Adrenal gland (tissue), 12 donors: Measurements from ENCODE around the gene TMEM132A. TPM values are rescaled to one million over a fixed set of nuclear protein-coding genes. Genes with fewer than 3 reads are reported as not detected.
"Not testable (repeated sequence)": the region's sequence is repeated elsewhere in the genome, so short reads cannot be mapped to it uniquely, and the experiment has no call there.

Experiments
- DNase-seq, 7 donors: peaks; one replicate each; pipeline ENCODE4 v3.0.0-alpha.2; 2019 to 2020
- H3K27ac ChIP-seq, 5 donors: fragments of 200-600 bp; sonication (generic) in 4 of 5; 1 replicate in 3 of 5; 2 replicates in 2 of 5; pipeline versions ENCODE4 v1.5.1 to v1.8.0; 2016 to 2020; ENCODE audit warnings: mild to moderate bottlenecking in 1 of 5
- H3K27me3 ChIP-seq: fragments of 200-600 bp; 2 replicates; pipeline ENCODE4 v1.8.0; 2021
- H3K36me3 ChIP-seq, 2 donors: fragments of 200-600 bp; replicated peaks in 1 of 2; 1 replicate in 1 of 2; 2 replicates in 1 of 2; pipeline versions ENCODE4 v1.5.1 to v1.8.0; 2018 to 2022
- H3K4me1 ChIP-seq, 2 donors: fragments of 200-600 bp; replicated peaks in 1 of 2; 1 replicate in 1 of 2; 2 replicates in 1 of 2; pipeline versions ENCODE4 v1.5.1 to v1.8.0; 2018 to 2021
- H3K4me3 ChIP-seq, 4 donors: fragments of 200-600 bp; sonication (generic) in 3 of 4; one replicate each; pipeline ENCODE4 v1.5.1; 2016 to 2018
- H3K9me3 ChIP-seq, 3 donors: fragments of 200-600 bp; sonication (generic) in 1 of 3; replicated peaks in 1 of 3; 1 replicate in 2 of 3; 2 replicates in 1 of 3; pipeline versions ENCODE4 v1.5.1 to v1.8.0; 2016 to 2021
- POLR2A ChIP-seq, 2 donors: fragments of 450-650 bp; IDR thresholded peaks; one replicate each; pipeline ENCODE4 v1.6.1; 2017; ENCODE audit warnings: antibody characterized with exemption in 2 of 2, mild to moderate bottlenecking in 2 of 2, moderate library complexity in 1 of 2
- WGBS, 4 donors: extraction: QIAGEN DNeasy Blood & Tissue Kit in 2 of 4; methylation state at CpG; one replicate each; pipeline versions ENCODE4 v1.1.5 to v1.1.7; 2013 to 2017; 5-methylcytosine and 5-hydroxymethylcytosine counted together
- intact Hi-C, 2 donors: fragments of 100-400 bp; cut with DNase I; formaldehyde crosslinking; loops; one replicate each; pipeline versions ENCODE4 v1.14.1 to v1.15.0; 2022 to 2023
- polyA plus RNA-seq, 3 donors: library from polyadenylated mRNA; stranded (reverse); fragments of 200-250 nt in 2 of 3; fragments of 350-450 nt in 1 of 3; fragmentation: Illumina TruSeq in 1 of 3; extraction: RNeasy Lipid Tissue Mini Kit (QIAGEN cat#74804) in 1 of 3; gene quantifications; one replicate each; pipeline ENCODE4 v1.2.3, GENCODE V29; 2013 to 2014
- total RNA-seq, 9 donors: library from RNA; depleted of rRNA in 4 of 9; stranded (reverse); fragments of >200 nt in 4 of 9; fragments of 120-200 nt in 1 of 9; fragmentation: NEBNext Ultra II Directional in 1 of 9; extraction: Animal tissue kit (Norgen Biotek cat#: 25700) in 1 of 9; gene quantifications; one replicate each; pipeline versions ENCODE4 v1.1.0 to v1.2.4, GENCODE V29; 2013 to 2023
- TF ChIP-seq, protein P1 (sequence below), 6 experiments: fragments of 450-650 bp in 4 of 6; fragments of 200-600 bp in 2 of 6; sonication (generic) in 1 of 6; IDR thresholded peaks; 1 replicate in 5 of 6; 2 replicates in 1 of 6; pipeline versions ENCODE4 v1.5.1 to v1.8.0; 2016 to 2021; ENCODE audit warnings: antibody characterized with exemption in 6 of 6, mild to moderate bottlenecking in 2 of 6, moderate library complexity in 1 of 6
- donor health status: healthy with polysubstance abuse.
- donor health status: Bipolar disorder and iron deficiency.
- donor health status: DM: yes; HTN: yes; CAD: no.
- donor health status: DM: no; HTN: no; CAD: no.
- donor health status: DM: no; HTN: no; CAD: no.
- donor health status: DM: yes; HTN: yes; CAD: no.

TMEM132A gene
- total and polyA plus RNA-seq, 12 donors, result 3.4 to 66.1 (median 38.8) TPM

DNA sequence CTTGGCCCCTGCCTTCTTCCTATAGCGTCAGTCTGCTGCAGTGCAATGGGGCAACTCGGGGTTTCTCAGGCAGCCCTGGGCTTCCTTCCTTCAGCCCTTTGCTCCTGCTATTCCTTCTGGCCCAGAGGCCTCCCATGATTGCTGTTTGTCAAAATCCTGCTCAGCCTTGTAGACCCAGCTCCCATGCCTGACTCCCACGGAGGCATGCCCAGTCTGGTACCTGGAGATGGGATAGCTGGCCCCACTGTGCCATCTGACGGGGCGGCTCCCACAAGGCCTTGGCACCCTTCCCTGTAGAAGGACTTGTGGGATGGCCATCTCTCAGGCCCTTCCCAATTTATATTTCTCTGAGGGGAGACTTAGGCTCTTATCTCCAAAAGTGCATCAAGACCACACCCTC is 46.6 kb downstream of the TMEM132A start:
- H3K27me3 ChIP-seq, result no peaks in the 10 kb centered on the region
- intact Hi-C loops, result no loop called here
- 61 to 73% (median 67%) methylated on average over 4 to 5 of the region's 5 CpGs for WGBS, 4 donors

DNA sequence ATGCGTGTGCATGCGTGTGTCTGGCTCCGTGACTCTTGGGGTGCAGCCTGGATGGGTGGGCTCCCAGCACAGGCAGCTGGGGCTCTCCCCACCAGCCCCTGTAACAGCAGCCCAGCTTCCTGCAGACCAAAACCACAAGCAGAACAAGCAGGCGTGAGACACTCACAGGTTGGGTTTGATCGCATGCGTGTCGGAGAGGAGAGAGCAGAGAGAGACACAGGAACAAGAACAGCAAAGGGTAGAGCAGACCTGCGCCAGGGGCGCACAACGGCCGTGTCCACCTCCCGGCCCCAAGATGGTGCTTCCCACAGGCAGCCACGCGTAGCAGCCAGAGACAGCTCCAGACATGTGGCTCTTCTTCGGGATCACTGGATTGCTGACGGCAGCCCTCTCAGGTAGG is 47.3 kb downstream of the TMEM132A start, which contains the start of gene CD6:
Gene CD6, plus strand, starts transcription at position 161 of the 400 bp plus-strand sequence. Its CDS starts 186 bp downstream, at position 347.
- DNase-seq, result no peak
- TF ChIP-seq POLR2A (IDR thresholded peaks at IDR 0.05), result no peak
- TF ChIP-seq, protein P1, sequence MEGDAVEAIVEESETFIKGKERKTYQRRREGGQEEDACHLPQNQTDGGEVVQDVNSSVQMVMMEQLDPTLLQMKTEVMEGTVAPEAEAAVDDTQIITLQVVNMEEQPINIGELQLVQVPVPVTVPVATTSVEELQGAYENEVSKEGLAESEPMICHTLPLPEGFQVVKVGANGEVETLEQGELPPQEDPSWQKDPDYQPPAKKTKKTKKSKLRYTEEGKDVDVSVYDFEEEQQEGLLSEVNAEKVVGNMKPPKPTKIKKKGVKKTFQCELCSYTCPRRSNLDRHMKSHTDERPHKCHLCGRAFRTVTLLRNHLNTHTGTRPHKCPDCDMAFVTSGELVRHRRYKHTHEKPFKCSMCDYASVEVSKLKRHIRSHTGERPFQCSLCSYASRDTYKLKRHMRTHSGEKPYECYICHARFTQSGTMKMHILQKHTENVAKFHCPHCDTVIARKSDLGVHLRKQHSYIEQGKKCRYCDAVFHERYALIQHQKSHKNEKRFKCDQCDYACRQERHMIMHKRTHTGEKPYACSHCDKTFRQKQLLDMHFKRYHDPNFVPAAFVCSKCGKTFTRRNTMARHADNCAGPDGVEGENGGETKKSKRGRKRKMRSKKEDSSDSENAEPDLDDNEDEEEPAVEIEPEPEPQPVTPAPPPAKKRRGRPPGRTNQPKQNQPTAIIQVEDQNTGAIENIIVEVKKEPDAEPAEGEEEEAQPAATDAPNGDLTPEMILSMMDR (IDR thresholded peaks at IDR 0.05), result no peak
- intact Hi-C loops, result no loop called here
- Histone ChIP-seq H3K27ac (no peak within 1 kb of the TSS), H3K27me3 (no peaks in the 10 kb centered on the region), H3K4me1 (no peaks in the 10 kb centered on the region), H3K4me3 (no peak within 1 kb of the TSS), H3K9me3 (no peaks in the 10 kb centered on the region), H3K36me3 (no peaks in the 10 kb centered on the region)
- WGBS, 4 donors, result 75 to 85% (median 78%) methylated on average over 14 to 16 of the region's 16 CpGs

More for the DNA sequence above, 46.6 kb downstream of the TMEM132A start:
- no peak for DNase-seq
- TF ChIP-seq, protein P1 (IDR thresholded peaks at IDR 0.05), result no peak
- no peak for TF ChIP-seq POLR2A (IDR thresholded peaks at IDR 0.05)
- Histone ChIP-seq H3K4me1 (no peaks in the 10 kb centered on the region), H3K36me3 (no peaks in the 10 kb centered on the region), H3K4me3 (no peak overlapping the region), H3K9me3 (no peaks in the 10 kb centered on the region), H3K27ac (no peak overlapping the region)

DNA sequence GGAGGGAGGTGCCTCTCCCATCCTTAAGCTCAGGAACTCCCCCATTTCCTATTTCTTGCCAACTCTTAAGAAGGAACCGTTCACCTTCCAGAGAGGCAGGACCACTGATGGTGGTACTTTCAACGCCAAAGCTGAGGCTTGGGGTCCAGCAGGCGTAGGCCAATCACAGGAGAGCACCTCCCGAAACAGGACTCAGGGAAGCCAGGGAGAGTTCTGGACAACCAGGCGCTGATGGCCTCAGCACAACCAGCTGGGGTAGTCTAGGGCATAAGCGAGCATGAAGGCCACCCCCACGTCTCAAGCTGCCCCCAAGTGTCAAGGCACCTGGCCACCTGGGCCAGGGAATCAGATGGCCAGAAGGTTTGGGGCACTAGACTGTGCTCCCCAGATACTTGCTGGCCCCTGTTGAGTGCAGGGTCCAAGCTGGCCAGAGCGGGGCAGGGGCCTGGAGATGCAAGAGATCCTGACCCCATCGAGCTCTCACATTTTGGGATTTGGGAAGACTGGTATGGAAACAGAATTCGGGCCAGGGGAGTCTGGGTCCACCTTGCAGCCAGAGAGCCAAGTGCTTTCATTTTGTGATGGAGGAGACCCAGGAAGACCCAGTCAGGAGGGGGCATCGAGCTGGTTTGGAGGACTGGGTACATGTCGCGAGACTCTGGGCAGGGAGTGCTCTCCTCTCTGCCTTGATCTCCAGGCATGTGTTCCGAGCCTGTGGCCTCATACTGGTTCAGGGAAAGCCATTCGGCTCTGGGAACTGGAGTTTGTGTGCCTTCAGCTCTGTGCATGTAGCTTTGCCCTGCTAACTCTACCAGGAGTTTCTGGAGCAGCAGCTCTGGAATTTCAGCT is 48.1 kb downstream of the TMEM132A start:
- Histone ChIP-seq H3K4me1 (no peaks in the 10 kb centered on the region), H3K27ac (no peak overlapping the region), H3K4me3 (no peak overlapping the region), H3K36me3 (no peaks in the 10 kb centered on the region), H3K9me3 (no peaks in the 10 kb centered on the region), H3K27me3 (no peaks in the 10 kb centered on the region)
- no peak for DNase-seq
- 84 to 95% (median 90%) methylated on average over 9 to 15 of the region's 15 CpGs for WGBS, 4 donors
- no peak for TF ChIP-seq POLR2A (IDR thresholded peaks at IDR 0.05)
- TF ChIP-seq, protein P1 (IDR thresholded peaks at IDR 0.05), result no peak
- intact Hi-C loops, result no loop called here

DNA sequence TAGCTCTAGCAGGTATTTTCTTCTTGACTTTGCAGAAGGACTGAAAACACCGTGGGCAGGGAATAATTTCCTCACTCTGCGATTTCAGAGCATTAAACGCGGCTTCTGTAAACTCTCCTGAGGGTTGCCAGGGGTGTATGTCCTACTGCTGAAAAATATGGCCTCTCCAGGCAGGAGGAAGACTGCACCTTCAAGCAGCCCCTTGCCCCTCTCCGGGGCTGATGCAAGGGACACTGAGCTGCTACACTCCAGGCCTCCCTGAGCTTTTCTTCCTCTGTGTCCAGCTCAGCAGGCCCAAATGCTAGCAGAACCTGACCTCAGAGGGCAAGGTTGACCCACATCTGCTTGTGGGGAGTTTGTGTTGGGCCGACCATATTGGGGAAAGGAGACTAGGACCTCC is 49.4 kb downstream of the TMEM132A start:
- 73 to 90% (median 85%) methylated on average over 6 of the region's 6 CpGs for WGBS, 4 donors
- intact Hi-C loops, result no loop called here
- no peaks in the 10 kb centered on the region for H3K9me3 ChIP-seq
- no peaks in the 10 kb centered on the region for H3K27me3 ChIP-seq
- no peak overlapping the region for H3K27ac ChIP-seq
- TF ChIP-seq, protein P1 (IDR thresholded peaks at IDR 0.05), result no peak
- no peak for TF ChIP-seq POLR2A (IDR thresholded peaks at IDR 0.05)
- no peaks in the 10 kb centered on the region for H3K36me3 ChIP-seq
- DNase-seq, result no peak
- no peaks in the 10 kb centered on the region for H3K4me1 ChIP-seq
- no peak overlapping the region for H3K4me3 ChIP-seq

DNA sequence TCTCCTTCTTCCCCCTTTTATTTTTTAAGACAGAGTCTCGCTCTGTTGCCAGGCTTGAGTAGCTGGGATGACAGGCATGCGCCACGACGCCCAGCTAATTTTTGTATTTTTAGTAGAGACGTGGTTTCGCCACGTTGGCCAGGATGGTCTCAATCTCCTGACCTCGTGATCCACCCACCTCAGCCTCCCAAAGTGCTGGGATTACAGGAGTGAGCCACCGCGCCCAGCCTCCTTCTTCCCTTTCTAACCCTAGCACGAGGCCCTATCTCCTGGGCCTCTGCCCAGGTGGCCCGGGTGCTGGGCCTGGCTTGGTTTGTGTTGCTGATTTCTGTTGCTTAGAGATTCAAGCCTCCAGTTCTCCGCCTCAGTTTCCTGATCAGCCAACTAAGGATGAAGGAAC is 50.1 kb downstream of the TMEM132A start:
- H3K27me3 ChIP-seq, H3K4me1 ChIP-seq, H3K36me3 ChIP-seq, H3K9me3 ChIP-seq, H3K27ac ChIP-seq, intact Hi-C loops, H3K4me3 ChIP-seq, DNase-seq: not testable (repeated sequence)
- 79 to 89% (median 88%) methylated on average over 11 to 13 of the region's 13 CpGs for WGBS, 4 donors
